Liver (tissue), 9 donors: Measurements from ENCODE around the gene REC114. TPM values are rescaled to one million over a fixed set of nuclear protein-coding genes. Genes with fewer than 3 reads are reported as not detected.

Source experiments
- DNase-seq: peaks from one replicate; pipeline ENCODE4 v3.0.0-alpha.2; 2017; ENCODE audit warnings: low spot score
- H3K27ac ChIP-seq, 2 donors: one replicate each; pipeline ENCODE4 v1.7.0; 2013; ENCODE audit warnings: inconsistent platforms in 2 of 2, low read length in 2 of 2, control low read depth in 1 of 2, low read depth in 1 of 2, mild to moderate bottlenecking in 1 of 2
- H3K27me3 ChIP-seq, 4 donors: one replicate each; pipeline versions ENCODE4 v1.6.1 to v1.7.0; 2013; ENCODE audit warnings: low read length in 3 of 4, inconsistent platforms in 1 of 4, mild to moderate bottlenecking in 1 of 4, moderate library complexity in 1 of 4; ENCODE audit not compliant: control insufficient read depth in 4 of 4, insufficient read depth in 4 of 4
- H3K36me3 ChIP-seq, 4 donors: one replicate each; pipeline versions ENCODE4 v1.6.1 to v1.7.0; 2013; ENCODE audit warnings: low read length in 3 of 4, mild to moderate bottlenecking in 3 of 4, low read depth in 1 of 4, moderate library complexity in 1 of 4; ENCODE audit not compliant: control insufficient read depth in 4 of 4, insufficient read depth in 3 of 4
- H3K4me1 ChIP-seq, 4 donors: one replicate each; pipeline versions ENCODE4 v1.6.1 to v1.7.0; 2013; ENCODE audit warnings: low read length in 3 of 4, mild to moderate bottlenecking in 3 of 4, moderate library complexity in 1 of 4; ENCODE audit not compliant: control insufficient read depth in 4 of 4, insufficient read depth in 4 of 4
- H3K4me3 ChIP-seq, 3 donors: one replicate each; pipeline versions ENCODE4 v1.6.1 to v1.7.0; 2013; ENCODE audit warnings: low read length in 3 of 3, control low read depth in 1 of 3, low read depth in 1 of 3, mild to moderate bottlenecking in 1 of 3
- H3K9ac ChIP-seq, 2 donors: one replicate each; pipeline ENCODE4 v1.7.0; 2013; ENCODE audit warnings: low read length in 2 of 2, mild to moderate bottlenecking in 2 of 2, moderate library complexity in 2 of 2, control low read depth in 1 of 2, low read depth in 1 of 2
- H3K9me3 ChIP-seq, 4 donors: one replicate each; pipeline versions ENCODE4 v1.6.1 to v1.7.0; 2013; ENCODE audit warnings: low read length in 3 of 4; ENCODE audit not compliant: control insufficient read depth in 4 of 4
- ATF3 ChIP-seq: IDR thresholded peaks from 2 replicates; pipeline ENCODE4 v1.6.1; 2016; ENCODE audit warnings: antibody characterized with exemption
- EGR1 ChIP-seq, 2 donors: IDR thresholded peaks; 2 replicates each; pipeline ENCODE4 v1.6.1; 2016 to 2018; ENCODE audit warnings: antibody characterized with exemption in 2 of 2, low read depth in 2 of 2
- FOXA1 ChIP-seq: IDR thresholded peaks from 2 replicates; pipeline ENCODE4 v1.6.1; 2016; ENCODE audit warnings: antibody characterized with exemption
- FOXA2 ChIP-seq: IDR thresholded peaks from 2 replicates; pipeline ENCODE4 v1.6.1; 2016; ENCODE audit warnings: antibody characterized with exemption
- GABPA ChIP-seq, 2 donors: IDR thresholded peaks in 1 of 2; conservative IDR thresholded peaks in 1 of 2; 2 replicates each; pipeline ENCODE4 v1.6.1; 2016; ENCODE audit warnings: antibody characterized with exemption in 2 of 2, mild to moderate bottlenecking in 1 of 2, moderate library complexity in 1 of 2
- HNF4A ChIP-seq, 2 donors: conservative IDR thresholded peaks; 2 replicates each; pipeline ENCODE4 v1.6.1; 2016; ENCODE audit warnings: antibody characterized with exemption in 2 of 2, mild to moderate bottlenecking in 2 of 2
- HNF4G ChIP-seq: IDR thresholded peaks from 2 replicates; pipeline ENCODE4 v1.6.1; 2016; ENCODE audit warnings: antibody characterized with exemption
- JUND ChIP-seq, 2 donors: IDR thresholded peaks; 2 replicates each; pipeline ENCODE4 v1.6.1; 2016; ENCODE audit warnings: antibody characterized with exemption in 2 of 2
- NR2F2 ChIP-seq: IDR thresholded peaks from 2 replicates; pipeline ENCODE4 v1.6.1; 2016; ENCODE audit warnings: antibody characterized with exemption
- REST ChIP-seq: IDR thresholded peaks from 2 replicates; pipeline ENCODE4 v1.6.1; 2016; ENCODE audit warnings: antibody characterized with exemption, mild to moderate bottlenecking
- RXRA ChIP-seq, 2 donors: IDR thresholded peaks; 2 replicates each; pipeline ENCODE4 v1.6.1; 2017 to 2018; ENCODE audit warnings: antibody characterized with exemption in 2 of 2, mild to moderate bottlenecking in 1 of 2
- SP1 ChIP-seq: IDR thresholded peaks from 2 replicates; pipeline ENCODE4 v1.6.1; 2018; ENCODE audit warnings: antibody characterized with exemption, mild to moderate bottlenecking
- TAF1 ChIP-seq: conservative IDR thresholded peaks from 2 replicates; pipeline ENCODE4 v1.6.1; 2016; ENCODE audit warnings: antibody characterized with exemption, mild to moderate bottlenecking
- YY1 ChIP-seq: IDR thresholded peaks from 2 replicates; pipeline ENCODE4 v1.6.1; 2016; ENCODE audit warnings: antibody characterized with exemption, mild to moderate bottlenecking
- WGBS: extraction: QIAGEN DNeasy Blood & Tissue Kit; methylation state at CpG from one replicate; pipeline ENCODE4 v1.1.7; 2013; 5-methylcytosine and 5-hydroxymethylcytosine counted together
- polyA plus RNA-seq, 2 donors: library from polyadenylated mRNA; stranded (reverse) in 1 of 2; unstranded in 1 of 2; fragments of 200-250 nt in 1 of 2; fragments of >200 nt in 1 of 2; fragmentation: Nextera tagmentation in 1 of 2; extraction: Ambion mirVana in 1 of 2; gene quantifications; one replicate each; pipeline versions ENCODE4 v1.2.1 to v1.2.3, GENCODE V29; 2013 to 2015
- total RNA-seq, 2 donors: library from RNA; depleted of rRNA; stranded (reverse); fragments of >200 nt; gene quantifications; one replicate each; pipeline ENCODE4 v1.2.3, GENCODE V29; 2014
- TF ChIP-seq, protein P1 (sequence below): IDR thresholded peaks from 2 replicates; pipeline ENCODE4 v1.6.1; 2016; ENCODE audit warnings: antibody characterized with exemption
- donor health status: healthy.
- donor health status: healthy.
- donor health status: healthy.
- donor health status: healthy.
- donor health status: healthy.

The REC114 gene
- total and polyA plus RNA-seq, 4 donors, result not detected

GRCh38 chr15:73457334-73457733 is 14.4 kb downstream of the REC114 start:
- WGBS, result 63% methylated on average over 5 of the region's 5 CpGs
- H3K27ac ChIP-seq, result no peak overlapping the region
- no peak for DNase-seq

GRCh38 chr15:73460662-73461061 is 17.7 kb downstream of the REC114 start:
- no peak for TF ChIP-seq FOXA2
- TF ChIP-seq SP1, result no peak
- no peak for TF ChIP-seq HNF4G
- no peak for TF ChIP-seq REST
- no peak for TF ChIP-seq TAF1
- no peak for TF ChIP-seq HNF4A (conservative IDR thresholded peaks at IDR 0.05)
- TF ChIP-seq, protein P1, sequence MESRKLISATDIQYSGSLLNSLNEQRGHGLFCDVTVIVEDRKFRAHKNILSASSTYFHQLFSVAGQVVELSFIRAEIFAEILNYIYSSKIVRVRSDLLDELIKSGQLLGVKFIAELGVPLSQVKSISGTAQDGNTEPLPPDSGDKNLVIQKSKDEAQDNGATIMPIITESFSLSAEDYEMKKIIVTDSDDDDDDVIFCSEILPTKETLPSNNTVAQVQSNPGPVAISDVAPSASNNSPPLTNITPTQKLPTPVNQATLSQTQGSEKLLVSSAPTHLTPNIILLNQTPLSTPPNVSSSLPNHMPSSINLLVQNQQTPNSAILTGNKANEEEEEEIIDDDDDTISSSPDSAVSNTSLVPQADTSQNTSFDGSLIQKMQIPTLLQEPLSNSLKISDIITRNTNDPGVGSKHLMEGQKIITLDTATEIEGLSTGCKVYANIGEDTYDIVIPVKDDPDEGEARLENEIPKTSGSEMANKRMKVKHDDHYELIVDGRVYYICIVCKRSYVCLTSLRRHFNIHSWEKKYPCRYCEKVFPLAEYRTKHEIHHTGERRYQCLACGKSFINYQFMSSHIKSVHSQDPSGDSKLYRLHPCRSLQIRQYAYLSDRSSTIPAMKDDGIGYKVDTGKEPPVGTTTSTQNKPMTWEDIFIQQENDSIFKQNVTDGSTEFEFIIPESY, result no peak
- TF ChIP-seq NR2F2, result no peak
- no peak for TF ChIP-seq RXRA (IDR thresholded peaks at IDR 0.05)
- no peak for TF ChIP-seq ATF3
- no peak for TF ChIP-seq GABPA (IDR thresholded peaks at IDR 0.05 in 1 of 2, conservative IDR thresholded peaks at IDR 0.05 in 1 of 2)
- no peak for TF ChIP-seq JUND (IDR thresholded peaks at IDR 0.05)
- no peak for TF ChIP-seq YY1
- TF ChIP-seq EGR1 (IDR thresholded peaks at IDR 0.05; ENCODE audit: low read depth in 2 of 2), result no peak
- TF ChIP-seq FOXA1, result no peak
- no peaks in the 10 kb centered on the region for H3K36me3 ChIP-seq
- no peaks in the 10 kb centered on the region for H3K4me1 ChIP-seq
- H3K9me3 ChIP-seq, result no peaks in the 10 kb centered on the region
- no peak overlapping the region for H3K27ac ChIP-seq
- H3K9ac ChIP-seq, result no peak overlapping the region
- no peaks in the 10 kb centered on the region for H3K27me3 ChIP-seq
- no peak overlapping the region for H3K4me3 ChIP-seq
- no peak for DNase-seq

More at GRCh38 chr15:73457334-73457733, 14.4 kb downstream of the REC114 start:
- no peaks in the 10 kb centered on the region for H3K4me1 ChIP-seq
- H3K36me3 ChIP-seq, result no peaks in the 10 kb centered on the region
- no peak for TF ChIP-seq FOXA1
- TF ChIP-seq HNF4G, result no peak
- TF ChIP-seq EGR1 (IDR thresholded peaks at IDR 0.05; ENCODE audit: low read depth in 2 of 2), result no peak
- H3K27me3 ChIP-seq, result no peaks in the 10 kb centered on the region
- no peak overlapping the region for H3K9ac ChIP-seq
- H3K9me3 ChIP-seq, result no peaks in the 10 kb centered on the region
- H3K4me3 ChIP-seq, result no peak overlapping the region
